ENCODE data around the gene SLC4A5. TPM values are rescaled to one million over a fixed set of nuclear protein-coding genes. Genes with fewer than 3 reads are reported as not detected.

The SLC4A5 gene
- total RNA-seq, 1 donor from 2014 or later: under 0.01 TPM

GRCh38 chr2:74332550-74333174, 10.6 kb downstream of the SLC4A5 start:
- no peak overlapping the region for H3K4me3 ChIP-seq (ENCODE audit: low read depth, low read length)
- no peak for TF ChIP-seq CTCF (conservative IDR thresholded peaks at IDR 0.05; ENCODE audit: low read depth, low read length)
- no peak for DNase-seq (ENCODE audit: low read depth)

- H3K4me3 ChIP-seq (ENCODE audit: low read depth, low read length): no peak overlapping the region
- no peak for TF ChIP-seq CTCF (conservative IDR thresholded peaks at IDR 0.05; ENCODE audit: low read depth, low read length)
- DNase-seq (ENCODE audit: low read depth): no peak
These were observed 14.6 kb downstream of the SLC4A5 start for GRCh38 chr2:74328573-74328972.

- no peak for TF ChIP-seq CTCF (conservative IDR thresholded peaks at IDR 0.05; ENCODE audit: low read depth, low read length)
- H3K4me3 ChIP-seq (ENCODE audit: low read depth, low read length): no peak overlapping the region
- no peak for DNase-seq (ENCODE audit: low read depth)
These were observed 15.1 kb downstream of the SLC4A5 start for GRCh38 chr2:74328074-74328473.

GRCh38 chr2:74327627-74328026, 15.6 kb downstream of the SLC4A5 start:
- no peak for TF ChIP-seq CTCF (conservative IDR thresholded peaks at IDR 0.05; ENCODE audit: low read depth, low read length)
- no peak overlapping the region for H3K4me3 ChIP-seq (ENCODE audit: low read depth, low read length)
- DNase-seq (ENCODE audit: low read depth): no peak

- no peak overlapping the region for H3K4me3 ChIP-seq (ENCODE audit: low read depth, low read length)
- TF ChIP-seq CTCF (conservative IDR thresholded peaks at IDR 0.05; ENCODE audit: low read depth, low read length): no peak
- no peak for DNase-seq (ENCODE audit: low read depth)
These were observed 16.0 kb downstream of the SLC4A5 start for GRCh38 chr2:74327199-74327598.

- DNase-seq (ENCODE audit: low read depth): no peak
- TF ChIP-seq CTCF (conservative IDR thresholded peaks at IDR 0.05; ENCODE audit: low read depth, low read length): no peak
- no peak overlapping the region for H3K4me3 ChIP-seq (ENCODE audit: low read depth, low read length)
These were observed 17.4 kb downstream of the SLC4A5 start for GRCh38 chr2:74325815-74326214.

- no peak for DNase-seq (ENCODE audit: low read depth)
- no peak overlapping the region for H3K4me3 ChIP-seq (ENCODE audit: low read depth, low read length)
- no peak for TF ChIP-seq CTCF (conservative IDR thresholded peaks at IDR 0.05; ENCODE audit: low read depth, low read length)
These were observed 21.5 kb downstream of the SLC4A5 start for GRCh38 chr2:74321737-74322136.
